NB4 (cell line): Measurements from ENCODE around the gene CENPH.

Source experiments
- POLR2A ChIP-seq: IDR thresholded peaks from 2 replicates; pipeline ENCODE4 v1.6.1; 2011; ENCODE audit warnings: mild to moderate bottlenecking; ENCODE audit not compliant: insufficient read length; ENCODE audit errors: extremely low read depth
- TF ChIP-seq, protein P1 (sequence below): IDR thresholded peaks from one replicate; pipeline ENCODE4 v1.5.1; 2012; ENCODE audit warnings: low read depth, low read length

DNA sequence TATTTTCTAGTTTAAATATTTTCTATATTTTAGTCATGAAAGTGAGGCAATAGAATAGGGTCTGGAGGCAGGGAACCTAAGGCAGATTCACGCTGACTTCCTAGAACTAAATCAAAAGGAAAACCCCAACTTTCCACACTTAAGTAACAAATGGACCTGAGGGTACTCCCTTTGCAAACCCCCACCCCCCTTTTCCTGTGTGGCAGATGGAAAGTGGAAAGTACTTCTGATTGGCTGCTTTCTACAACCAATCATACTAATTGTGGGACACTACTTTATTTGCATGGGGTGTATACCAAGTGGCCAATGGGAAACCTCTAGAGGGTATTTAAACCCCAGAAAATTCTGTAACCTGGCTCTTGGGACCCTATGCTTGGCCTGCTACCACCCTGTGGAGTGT, 4.8 kb upstream of the CENPH start:
- TF ChIP-seq, protein P1, sequence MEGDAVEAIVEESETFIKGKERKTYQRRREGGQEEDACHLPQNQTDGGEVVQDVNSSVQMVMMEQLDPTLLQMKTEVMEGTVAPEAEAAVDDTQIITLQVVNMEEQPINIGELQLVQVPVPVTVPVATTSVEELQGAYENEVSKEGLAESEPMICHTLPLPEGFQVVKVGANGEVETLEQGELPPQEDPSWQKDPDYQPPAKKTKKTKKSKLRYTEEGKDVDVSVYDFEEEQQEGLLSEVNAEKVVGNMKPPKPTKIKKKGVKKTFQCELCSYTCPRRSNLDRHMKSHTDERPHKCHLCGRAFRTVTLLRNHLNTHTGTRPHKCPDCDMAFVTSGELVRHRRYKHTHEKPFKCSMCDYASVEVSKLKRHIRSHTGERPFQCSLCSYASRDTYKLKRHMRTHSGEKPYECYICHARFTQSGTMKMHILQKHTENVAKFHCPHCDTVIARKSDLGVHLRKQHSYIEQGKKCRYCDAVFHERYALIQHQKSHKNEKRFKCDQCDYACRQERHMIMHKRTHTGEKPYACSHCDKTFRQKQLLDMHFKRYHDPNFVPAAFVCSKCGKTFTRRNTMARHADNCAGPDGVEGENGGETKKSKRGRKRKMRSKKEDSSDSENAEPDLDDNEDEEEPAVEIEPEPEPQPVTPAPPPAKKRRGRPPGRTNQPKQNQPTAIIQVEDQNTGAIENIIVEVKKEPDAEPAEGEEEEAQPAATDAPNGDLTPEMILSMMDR: no peak
- TF ChIP-seq POLR2A: no peak
